Pancreas (tissue), 10 donors: Measurements from ENCODE around the gene SSTR5. TPM values are rescaled to one million over a fixed set of nuclear protein-coding genes. Genes with fewer than 3 reads are reported as not detected.

Experiments used
- ATAC-seq, 4 donors: fragments of 200-7000 bp; cut with Tn5 transposase; one replicate each; pipeline versions ENCODE4 v1.8.0 to v1.9.1; 2020; ENCODE audit warnings: mild to moderate bottlenecking in 4 of 4, moderate library complexity in 4 of 4
- DNase-seq, 6 donors: peaks; one replicate each; pipeline ENCODE4 v3.0.0-alpha.2; 2020
- FAIRE-seq: peaks from 2 replicates; lab custom pipeline; 2012; peaks lifted over from hg19 to GRCh38; lab: Jason Lieb, UNC
- H3K27ac ChIP-seq, 4 donors: fragments of 200-600 bp; sonication (generic); 1 replicate in 3 of 4; 2 replicates in 1 of 4; pipeline versions ENCODE4 v1.5.0 to v1.8.0; 2020
- H3K27me3 ChIP-seq, 4 donors: fragments of 200-600 bp; one replicate each; pipeline ENCODE4 v1.8.0; 2021
- H3K36me3 ChIP-seq, 3 donors: fragments of 200-600 bp; sonication (generic) in 1 of 3; one replicate each; pipeline versions ENCODE4 v1.5.0 to v1.8.0; 2020 to 2021
- H3K4me1 ChIP-seq, 3 donors: fragments of 200-600 bp; one replicate each; pipeline ENCODE4 v1.8.0; 2021
- H3K4me3 ChIP-seq, 4 donors: fragments of 200-600 bp; sonication (generic) in 2 of 4; one replicate each; pipeline versions ENCODE4 v1.5.0 to v1.8.0; 2020 to 2021
- H3K9me3 ChIP-seq, 4 donors: fragments of 200-600 bp; one replicate each; pipeline ENCODE4 v1.8.0; 2021
- WGBS, 2 donors: extraction: QIAGEN DNeasy Blood & Tissue Kit; methylation state at CpG; one replicate each; pipeline ENCODE4 v1.1.7; 2013; 5-methylcytosine and 5-hydroxymethylcytosine counted together
- intact Hi-C, 3 donors: fragments of 100-400 bp; cut with DNase I; formaldehyde crosslinking; loops; one replicate each; pipeline versions ENCODE4 v1.11.1 to v1.14.2; 2022
- polyA plus RNA-seq, 2 donors: library from polyadenylated mRNA; stranded (reverse); fragments of 200-250 nt; gene quantifications; one replicate each; pipeline ENCODE4 v1.2.3, GENCODE V29; 2013
- total RNA-seq, 6 donors: library from RNA; stranded (reverse); fragmentation: NEBNext Ultra II Directional in 4 of 6; extraction: Animal tissue kit (Norgen Biotek cat#: 25700) in 4 of 6; gene quantifications; one replicate each; pipeline versions ENCODE4 v1.2.1 to v1.2.4, GENCODE V29; 2021 to 2023
- TF ChIP-seq, protein P1 (sequence below), 4 donors: fragments of 200-600 bp; sonication (generic) in 3 of 4; IDR thresholded peaks; one replicate each; pipeline versions ENCODE4 v1.5.0 to v1.8.0; 2021; ENCODE audit warnings: antibody characterized with exemption in 4 of 4
- donor health status: healthy with polysubstance abuse.
- donor health status: DM: no; HTN: no; CAD: no; lungs with moderate emphysema.
- donor health status: DM: no; HTN: no; CAD: no.
- donor health status: control.
- donor health status: control.
- donor health status: Bipolar disorder and iron deficiency.
- donor health status: DM: yes; HTN: yes; CAD: no.
- donor health status: DM: no; HTN: no; CAD: no.
- donor health status: DM: no; HTN: no; CAD: no.
- donor health status: DM: yes; HTN: yes; CAD: no.

Gene SSTR5
- total and polyA plus RNA-seq, 8 donors: 0.12 to 1.2 (median 0.32) TPM; not detected in 1

- ATAC-seq: no peak
- Histone ChIP-seq H3K9me3 (no peaks in the 10 kb centered on the region), H3K4me3 (no peak overlapping the region), H3K36me3 (no peaks in the 10 kb centered on the region), H3K27ac (no peak overlapping the region), H3K27me3 (no peaks in the 10 kb centered on the region), H3K4me1 (no peaks in the 10 kb centered on the region)
- 92 to 93% methylated on average over 17 of the region's 17 CpGs for WGBS, 2 donors
- TF ChIP-seq, protein P1, sequence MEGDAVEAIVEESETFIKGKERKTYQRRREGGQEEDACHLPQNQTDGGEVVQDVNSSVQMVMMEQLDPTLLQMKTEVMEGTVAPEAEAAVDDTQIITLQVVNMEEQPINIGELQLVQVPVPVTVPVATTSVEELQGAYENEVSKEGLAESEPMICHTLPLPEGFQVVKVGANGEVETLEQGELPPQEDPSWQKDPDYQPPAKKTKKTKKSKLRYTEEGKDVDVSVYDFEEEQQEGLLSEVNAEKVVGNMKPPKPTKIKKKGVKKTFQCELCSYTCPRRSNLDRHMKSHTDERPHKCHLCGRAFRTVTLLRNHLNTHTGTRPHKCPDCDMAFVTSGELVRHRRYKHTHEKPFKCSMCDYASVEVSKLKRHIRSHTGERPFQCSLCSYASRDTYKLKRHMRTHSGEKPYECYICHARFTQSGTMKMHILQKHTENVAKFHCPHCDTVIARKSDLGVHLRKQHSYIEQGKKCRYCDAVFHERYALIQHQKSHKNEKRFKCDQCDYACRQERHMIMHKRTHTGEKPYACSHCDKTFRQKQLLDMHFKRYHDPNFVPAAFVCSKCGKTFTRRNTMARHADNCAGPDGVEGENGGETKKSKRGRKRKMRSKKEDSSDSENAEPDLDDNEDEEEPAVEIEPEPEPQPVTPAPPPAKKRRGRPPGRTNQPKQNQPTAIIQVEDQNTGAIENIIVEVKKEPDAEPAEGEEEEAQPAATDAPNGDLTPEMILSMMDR (IDR thresholded peaks at IDR 0.05): no peak
- FAIRE-seq: no peak
- DNase-seq: no peak
- intact Hi-C loops: no loop called here
These were observed 40.9 kb upstream of the SSTR5 start for GRCh38 chr16:1031666-1032065.

GRCh38 chr16:1032607-1033006 is 39.9 kb upstream of the SSTR5 start:
- 77 to 86% methylated on average over 2 of the region's 2 CpGs for WGBS, 2 donors
- Histone ChIP-seq H3K4me1 (no peaks in the 10 kb centered on the region), H3K27me3 (no peaks in the 10 kb centered on the region), H3K4me3 (no peak overlapping the region), H3K36me3 (no peaks in the 10 kb centered on the region), H3K27ac (no peak overlapping the region), H3K9me3 (no peaks in the 10 kb centered on the region)
- no peak for FAIRE-seq
- intact Hi-C loops: no loop called here
- TF ChIP-seq, protein P1 (IDR thresholded peaks at IDR 0.05): no peak
- no peak for DNase-seq
- ATAC-seq: no peak

DNA sequence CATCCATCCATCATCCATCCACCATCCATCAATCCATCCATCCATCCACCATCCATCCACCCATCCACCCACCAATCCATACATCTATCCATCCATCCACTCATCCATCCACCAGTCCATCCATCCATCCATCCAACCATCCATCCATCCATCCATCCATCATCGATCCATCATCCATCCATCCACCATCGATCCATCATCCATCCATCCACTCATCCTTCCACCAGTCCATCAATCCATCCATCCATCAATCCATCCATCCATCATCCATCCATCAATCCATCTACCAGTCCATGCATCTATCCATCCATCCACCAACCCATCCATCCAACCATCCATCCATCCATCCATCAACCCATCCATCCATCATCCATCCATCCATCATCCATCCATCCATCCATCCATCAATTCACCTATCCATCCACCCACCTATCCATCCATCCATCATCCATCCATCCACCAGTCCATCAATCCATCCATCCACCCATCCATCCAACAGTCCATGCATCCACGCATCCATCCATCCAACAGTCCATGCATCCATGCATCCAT is 39.3 kb upstream of the SSTR5 start:
- no peaks in the 10 kb centered on the region for H3K36me3 ChIP-seq
- no peak for DNase-seq
- no peaks in the 10 kb centered on the region for H3K9me3 ChIP-seq
- H3K27me3 ChIP-seq: no peaks in the 10 kb centered on the region
- no peak overlapping the region for H3K4me3 ChIP-seq
- intact Hi-C loops: no loop called here
- no peaks in the 10 kb centered on the region for H3K4me1 ChIP-seq
- TF ChIP-seq, protein P1 (IDR thresholded peaks at IDR 0.05): no peak
- no peak for ATAC-seq
- WGBS, 2 donors: 96% methylated on average over 3 of the region's 3 CpGs
- FAIRE-seq: no peak
- no peak overlapping the region for H3K27ac ChIP-seq

GRCh38 chr16:1034230-1035065 is 38.1 kb upstream of the SSTR5 start:
- H3K27me3 ChIP-seq: peaks cover 0 to under 1% (median 0%) of the 10 kb centered on the region in 4 donors
- FAIRE-seq (no peak), DNase-seq (no peak), ATAC-seq (no peak)
- no peak overlapping the region for H3K27ac ChIP-seq
- no peak overlapping the region for H3K4me3 ChIP-seq
- H3K9me3 ChIP-seq: no peaks in the 10 kb centered on the region
- intact Hi-C loops: no loop called here
- TF ChIP-seq, protein P1 (IDR thresholded peaks at IDR 0.05): no peak
- WGBS, 2 donors: 66 to 77% methylated on average over 6 of the region's 6 CpGs
- H3K36me3 ChIP-seq: no peaks in the 10 kb centered on the region
- H3K4me1 ChIP-seq: no peaks in the 10 kb centered on the region

- H3K27me3 ChIP-seq: peaks cover 0 to 3% (median 0%) of the 10 kb centered on the region in 4 donors
These were observed 37.5 kb upstream of the SSTR5 start for GRCh38 chr16:1035066-1035415.

More at GRCh38 chr16:1035066-1035415, 37.5 kb upstream of the SSTR5 start:
- intact Hi-C loops: no loop called here
- 69 to 84% methylated on average over 7 of the region's 7 CpGs for WGBS, 2 donors
- Histone ChIP-seq H3K4me3 (no peak overlapping the region), H3K4me1 (no peaks in the 10 kb centered on the region), H3K36me3 (no peaks in the 10 kb centered on the region), H3K9me3 (no peaks in the 10 kb centered on the region), H3K27ac (no peak overlapping the region)
- no peak for FAIRE-seq
- TF ChIP-seq, protein P1 (IDR thresholded peaks at IDR 0.05): no peak
- ATAC-seq: no peak
- DNase-seq: no peak
